C4-2B (cell line): ENCODE data around the gene GARS1.

ENCODE experiments used
- H3K27ac ChIP-seq: fragments of 450-650 bp; 2 replicates; pipeline ENCODE4 v1.5.1; 2017
- CTCF ChIP-seq: fragments of 450-650 bp; conservative IDR thresholded peaks from 2 replicates; pipeline ENCODE4 v1.5.1; 2017; ENCODE audit warnings: mild to moderate bottlenecking
- ZFX ChIP-seq: fragments of 450-650 bp; IDR thresholded peaks from 2 replicates; pipeline ENCODE4 v1.6.1; 2017

The GARS1 gene

GRCh38 chr7:30659312-30659711 is 64.6 kb downstream of the GARS1 start:
- H3K27ac ChIP-seq = no peak overlapping the region
- TF ChIP-seq ZFX (no peak), CTCF (no peak)

- H3K27ac ChIP-seq = no peak overlapping the region
These were observed 65.9 kb downstream of the GARS1 start for GRCh38 chr7:30660331-30661255.

GRCh38 chr7:30661926-30662325 is 67.2 kb downstream of the GARS1 start:
- no peak overlapping the region for H3K27ac ChIP-seq
- TF ChIP-seq CTCF (no peak), ZFX (no peak)

More at GRCh38 chr7:30660331-30661255, 65.9 kb downstream of the GARS1 start:
- no peak for TF ChIP-seq CTCF
- no peak for TF ChIP-seq ZFX

GRCh38 chr7:30662431-30662939 is 67.8 kb downstream of the GARS1 start:
- no peak overlapping the region for H3K27ac ChIP-seq
- TF ChIP-seq ZFX (no peak), CTCF (no peak)

- TF ChIP-seq CTCF (no peak), ZFX (no peak)
- no peak overlapping the region for H3K27ac ChIP-seq
These were observed 68.7 kb downstream of the GARS1 start for GRCh38 chr7:30663414-30663813.

- H3K27ac ChIP-seq = no peak overlapping the region
- TF ChIP-seq CTCF = no peak
- no peak for TF ChIP-seq ZFX
These were observed 69.7 kb downstream of the GARS1 start for GRCh38 chr7:30664184-30664885.

GRCh38 chr7:30665043-30665442 is 70.4 kb downstream of the GARS1 start:
- TF ChIP-seq ZFX (no peak), CTCF (no peak)
- H3K27ac ChIP-seq = no peak overlapping the region
